Fibroblast of lung (primary cell): ENCODE results near the gene KDM4E.

Source experiments
- EZH2 ChIP-seq: IDR thresholded peaks from 2 replicates; pipeline ENCODE4 v1.5.1; 2012; ENCODE audit warnings: low read length, control low read depth, mild to moderate bottlenecking; ENCODE audit errors: missing control alignments
- TF ChIP-seq, protein P1 (sequence below), 2 donors: IDR thresholded peaks in 1 of 2; conservative IDR thresholded peaks in 1 of 2; 1 replicate in 1 of 2; 2 replicates in 1 of 2; pipeline ENCODE4 v1.5.1; 2011 to 2012; ENCODE audit warnings: low read length in 2 of 2, control low read depth in 1 of 2, inconsistent platforms in 1 of 2, low read depth in 1 of 2, mild to moderate bottlenecking in 1 of 2

DNA sequence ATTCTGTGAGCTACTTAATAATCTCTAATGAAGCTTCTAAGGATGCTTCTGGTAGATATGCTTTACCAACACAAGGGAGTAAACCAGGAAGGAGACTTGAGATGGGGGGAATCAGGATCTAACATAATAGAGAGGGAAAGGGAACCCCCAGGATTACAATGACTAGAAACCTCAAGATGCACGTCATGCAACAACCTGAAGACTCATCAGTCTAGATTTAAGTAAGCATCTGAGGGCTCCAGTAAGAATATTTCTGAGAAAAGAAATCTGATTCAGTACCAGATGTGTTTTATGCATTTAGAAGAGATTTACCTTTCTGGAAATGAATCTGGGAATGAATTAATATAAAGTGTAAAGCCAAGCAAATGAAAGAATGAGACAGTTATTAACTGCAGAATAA, 36.3 kb upstream of the KDM4E start:
- TF ChIP-seq, protein P1, sequence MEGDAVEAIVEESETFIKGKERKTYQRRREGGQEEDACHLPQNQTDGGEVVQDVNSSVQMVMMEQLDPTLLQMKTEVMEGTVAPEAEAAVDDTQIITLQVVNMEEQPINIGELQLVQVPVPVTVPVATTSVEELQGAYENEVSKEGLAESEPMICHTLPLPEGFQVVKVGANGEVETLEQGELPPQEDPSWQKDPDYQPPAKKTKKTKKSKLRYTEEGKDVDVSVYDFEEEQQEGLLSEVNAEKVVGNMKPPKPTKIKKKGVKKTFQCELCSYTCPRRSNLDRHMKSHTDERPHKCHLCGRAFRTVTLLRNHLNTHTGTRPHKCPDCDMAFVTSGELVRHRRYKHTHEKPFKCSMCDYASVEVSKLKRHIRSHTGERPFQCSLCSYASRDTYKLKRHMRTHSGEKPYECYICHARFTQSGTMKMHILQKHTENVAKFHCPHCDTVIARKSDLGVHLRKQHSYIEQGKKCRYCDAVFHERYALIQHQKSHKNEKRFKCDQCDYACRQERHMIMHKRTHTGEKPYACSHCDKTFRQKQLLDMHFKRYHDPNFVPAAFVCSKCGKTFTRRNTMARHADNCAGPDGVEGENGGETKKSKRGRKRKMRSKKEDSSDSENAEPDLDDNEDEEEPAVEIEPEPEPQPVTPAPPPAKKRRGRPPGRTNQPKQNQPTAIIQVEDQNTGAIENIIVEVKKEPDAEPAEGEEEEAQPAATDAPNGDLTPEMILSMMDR (conservative IDR thresholded peaks at IDR 0.05 in 1 of 2, IDR thresholded peaks at IDR 0.05 in 1 of 2; ENCODE audit: low read depth in 1 of 2, low read length in 2 of 2): no peak
- no peak for TF ChIP-seq EZH2
